Measurements from ENCODE around the gene CFAP43.

- TF ChIP-seq CTCF (IDR thresholded peaks at IDR 0.05) (no peak), EZH2 (IDR thresholded peaks at IDR 0.05; ENCODE audit: borderline replicate concordance, insufficient read depth, low read depth, low read length, poor library complexity, severe bottlenecking) (no peak)
Observed at GRCh38 chr10:104146882-104147281, 85.3 kb downstream of the CFAP43 start.
